Fibroblast of skin of left biceps (primary cell): ENCODE results near the gene ZNF311.
"Not testable (repeated sequence)": the region's sequence is repeated elsewhere in the genome, so short reads cannot be mapped to it uniquely, and the experiment has no call there.

ENCODE experiments used
- DNase-seq, 2 experiments: peaks; one replicate each; pipeline ENCODE4 v3.0.0-alpha.2; 2013; ENCODE audit warnings: low read depth in 2 of 2

The ZNF311 gene

GRCh38 chr6:28982476-28983266, 22.4 kb downstream of the ZNF311 start:
- peak in 1 of 2 experiments; percentile 34 for DNase-seq

GRCh38 chr6:28981833-28982475, 23.2 kb downstream of the ZNF311 start:
- DNase-seq, result peak; percentile 68 to 73

GRCh38 chr6:28981431-28981832, 23.7 kb downstream of the ZNF311 start:
- peak in 1 of 2 experiments; percentile 35 for DNase-seq

- DNase-seq, result peak in 1 of 2 experiments; percentile 53
Observed at GRCh38 chr6:28980852-28981430, 24.2 kb downstream of the ZNF311 start.

GRCh38 chr6:28980137-28980851, 24.8 kb downstream of the ZNF311 start:
- DNase-seq, result no peak

- DNase-seq, result no peak
Observed at GRCh38 chr6:28979679-28980078, 25.4 kb downstream of the ZNF311 start.

GRCh38 chr6:28978959-28979561, 26.1 kb downstream of the ZNF311 start:
- DNase-seq, result no peak

GRCh38 chr6:28978133-28978491, 27.0 kb downstream of the ZNF311 start:
- no peak for DNase-seq

- DNase-seq, result peak in 1 of 2 experiments; percentile 69
Observed at GRCh38 chr6:28977341-28978132, 27.6 kb downstream of the ZNF311 start.

GRCh38 chr6:28976677-28977076, 28.4 kb downstream of the ZNF311 start:
- no peak for DNase-seq

- no peak for DNase-seq
Observed at GRCh38 chr6:28974505-28974904, 30.6 kb downstream of the ZNF311 start.

- not testable (repeated sequence) for DNase-seq
Observed at GRCh38 chr6:28970056-28970455, 35.1 kb downstream of the ZNF311 start.

- no peak for DNase-seq
Observed at GRCh38 chr6:28969129-28969528, 36.0 kb downstream of the ZNF311 start.

- no peak for DNase-seq
Observed at GRCh38 chr6:28968476-28968875, 36.6 kb downstream of the ZNF311 start.

- DNase-seq, result no peak
Observed at GRCh38 chr6:28965706-28966105, 39.4 kb downstream of the ZNF311 start.

- no peak for DNase-seq
Observed at GRCh38 chr6:28960846-28961500, 44.1 kb downstream of the ZNF311 start.

- not testable (repeated sequence) for DNase-seq
Observed at GRCh38 chr6:28958561-28959243, 46.4 kb downstream of the ZNF311 start.

GRCh38 chr6:28957795-28958314, 47.3 kb downstream of the ZNF311 start:
- not testable (repeated sequence) for DNase-seq

GRCh38 chr6:28956331-28956730, 48.8 kb downstream of the ZNF311 start:
- DNase-seq, result no peak
